H9 (cell line): ENCODE results near the gene BACH1. TPM values are rescaled to one million over a fixed set of nuclear protein-coding genes. Genes with fewer than 3 reads are reported as not detected.

ENCODE experiments used
- DNase-seq: peaks from one replicate; pipeline ENCODE4 v3.0.0-alpha.2; 2017
- H2AFZ ChIP-seq: one replicate; pipeline ENCODE4 v1.6.1; 2013; ENCODE audit warnings: mild to moderate bottlenecking, low read length, control low read depth, moderate library complexity
- H2AK5ac ChIP-seq: 2 replicates; pipeline ENCODE4 v1.6.1; 2013; ENCODE audit warnings: low read length, control low read depth, mixed read lengths; ENCODE audit not compliant: insufficient read length
- H2BK120ac ChIP-seq: one replicate; pipeline ENCODE4 v1.6.1; 2013; ENCODE audit warnings: low read depth, mild to moderate bottlenecking, low read length, control low read depth, inconsistent platforms; ENCODE audit not compliant: poor library complexity, severe bottlenecking
- H2BK12ac ChIP-seq: 2 replicates; pipeline ENCODE4 v1.6.1; 2013; ENCODE audit warnings: low read length, control low read depth, mixed read lengths, low read depth; ENCODE audit not compliant: insufficient read length
- H2BK15ac ChIP-seq: 2 replicates; pipeline ENCODE4 v1.6.1; 2013; ENCODE audit warnings: low read depth, low read length, control low read depth
- H2BK20ac ChIP-seq: one replicate; pipeline ENCODE4 v1.6.1; 2013; ENCODE audit warnings: low read depth, mild to moderate bottlenecking, low read length, control low read depth, inconsistent platforms; ENCODE audit not compliant: poor library complexity, severe bottlenecking
- H2BK5ac ChIP-seq: 2 replicates; pipeline ENCODE4 v1.6.1; 2013; ENCODE audit warnings: low read length, control low read depth, mixed read lengths; ENCODE audit not compliant: insufficient read length
- H3K14ac ChIP-seq: 2 replicates; pipeline ENCODE4 v1.6.1; 2013; ENCODE audit warnings: low read length, control low read depth; ENCODE audit not compliant: insufficient read depth
- H3K18ac ChIP-seq: 2 replicates; pipeline ENCODE4 v1.6.1; 2013; ENCODE audit warnings: low read depth, mild to moderate bottlenecking, mixed read lengths, low read length, control low read depth; ENCODE audit not compliant: insufficient read length
- H3K23ac ChIP-seq: 2 replicates; pipeline ENCODE4 v1.6.1; 2013; ENCODE audit warnings: low read length, control low read depth, mixed read lengths, low read depth; ENCODE audit not compliant: insufficient read length
- H3K23me2 ChIP-seq: 2 replicates; pipeline ENCODE4 v1.6.1; 2013; ENCODE audit warnings: low read depth, mild to moderate bottlenecking, mixed read lengths, low read length, control low read depth; ENCODE audit not compliant: insufficient read length, poor library complexity, severe bottlenecking
- H3K27ac ChIP-seq: 2 replicates; pipeline ENCODE4 v1.5.1; 2013; ENCODE audit warnings: low read length, control low read depth, mixed read lengths, low read depth; ENCODE audit not compliant: insufficient read length
- H3K27me3 ChIP-seq: 2 replicates; pipeline ENCODE4 v1.6.1; 2013; ENCODE audit warnings: low read length, control low read depth, inconsistent platforms; ENCODE audit not compliant: insufficient read depth
- H3K4ac ChIP-seq: 2 replicates; pipeline ENCODE4 v1.6.1; 2013; ENCODE audit warnings: low read depth, mild to moderate bottlenecking, control low read depth, inconsistent platforms, low read length, moderate library complexity
- H3K4me1 ChIP-seq: 2 replicates; pipeline ENCODE4 v1.6.1; 2013; ENCODE audit warnings: low read length, control low read depth, inconsistent platforms; ENCODE audit not compliant: insufficient read depth
- H3K4me2 ChIP-seq: 2 replicates; pipeline ENCODE4 v1.6.1; 2013; ENCODE audit warnings: low read length, control low read depth, mixed read lengths; ENCODE audit not compliant: insufficient read length, insufficient read depth
- H3K56ac ChIP-seq: 2 replicates; pipeline ENCODE4 v1.6.1; 2013; ENCODE audit warnings: low read depth, mild to moderate bottlenecking, mixed read lengths, low read length, control low read depth; ENCODE audit not compliant: insufficient read length
- H3K79me1 ChIP-seq: 2 replicates; pipeline ENCODE4 v1.6.1; 2013; ENCODE audit warnings: low read depth, mild to moderate bottlenecking, moderate library complexity, low read length, control low read depth, inconsistent platforms; ENCODE audit not compliant: insufficient read depth, poor library complexity, severe bottlenecking
- H3K79me2 ChIP-seq: 2 replicates; pipeline ENCODE4 v1.6.1; 2013; ENCODE audit warnings: low read length, control low read depth, inconsistent platforms; ENCODE audit not compliant: insufficient read depth
- H3K9ac ChIP-seq: 2 replicates; pipeline ENCODE4 v1.6.1; 2013; ENCODE audit warnings: low read length, control low read depth, mixed read lengths; ENCODE audit not compliant: insufficient read length; ENCODE audit errors: extremely low read depth
- H3K9me3 ChIP-seq: one replicate; pipeline ENCODE4 v1.6.1; 2013; ENCODE audit warnings: low read depth, low read length, inconsistent platforms; ENCODE audit not compliant: control insufficient read depth
- H3T11ph ChIP-seq: one replicate; pipeline ENCODE4 v1.6.1; 2013; ENCODE audit warnings: mild to moderate bottlenecking, low read length, control low read depth, inconsistent platforms
- H4K20me1 ChIP-seq: one replicate; pipeline ENCODE4 v1.6.1; 2013; ENCODE audit not compliant: control insufficient read depth, insufficient read length, insufficient read depth
- H4K5ac ChIP-seq: 2 replicates; pipeline ENCODE4 v1.6.1; 2013; ENCODE audit warnings: low read depth, mild to moderate bottlenecking, mixed read lengths, low read length, control low read depth; ENCODE audit not compliant: insufficient read length
- H4K8ac ChIP-seq: replicated peaks from 2 replicates; pipeline ENCODE4 v1.6.1; 2013; ENCODE audit warnings: low read length, control low read depth, mixed read lengths, low read depth; ENCODE audit not compliant: insufficient read length
- H4K91ac ChIP-seq: 2 replicates; pipeline ENCODE4 v1.6.1; 2013; ENCODE audit warnings: low read depth, mild to moderate bottlenecking, moderate library complexity, mixed read lengths, low read length, control low read depth; ENCODE audit not compliant: insufficient read length
- H3K27ac Mint-ChIP-seq, 3 experiments: 2 replicates in 2 of 3; 3 replicates in 1 of 3; pipeline ENCODE4 v1.8.0; 2020 to 2021; ENCODE audit warnings: mixed read lengths in 3 of 3, mild to moderate bottlenecking in 1 of 3, moderate library complexity in 1 of 3
- H3K27me3 Mint-ChIP-seq: 2 replicates; pipeline ENCODE4 v1.8.0; 2021; ENCODE audit warnings: low read depth, mild to moderate bottlenecking, moderate library complexity, mixed read lengths
- H3K36me3 Mint-ChIP-seq, 3 experiments: 2 replicates in 2 of 3; 3 replicates in 1 of 3; pipeline ENCODE4 v1.8.0; 2020 to 2021; ENCODE audit warnings: low read depth in 3 of 3, mixed read lengths in 3 of 3; ENCODE audit not compliant: insufficient read depth in 1 of 3
- H3K4me1 Mint-ChIP-seq, 2 experiments: 2 replicates each; pipeline ENCODE4 v1.8.0; 2020; ENCODE audit warnings: mixed read lengths in 2 of 2
- H3K4me3 Mint-ChIP-seq, 2 experiments: 2 replicates in 1 of 2; 3 replicates in 1 of 2; pipeline ENCODE4 v1.8.0; 2020 to 2021; ENCODE audit warnings: mild to moderate bottlenecking in 2 of 2, mixed read lengths in 2 of 2, moderate library complexity in 1 of 2
- H3K9me3 Mint-ChIP-seq, 2 experiments: 2 replicates in 1 of 2; 3 replicates in 1 of 2; pipeline ENCODE4 v1.8.0; 2020; ENCODE audit warnings: mild to moderate bottlenecking in 2 of 2, mixed read lengths in 2 of 2, moderate library complexity in 1 of 2
- WGBS: extraction: QIAGEN DNeasy Blood & Tissue Kit; methylation state at CpG from one replicate; pipeline ENCODE4 v1.1.7; 2013; ENCODE audit warnings: missing lambda C conversion rate, low lambda C conversion rate, mixed read lengths; ENCODE audit not compliant: insufficient read length; ENCODE audit errors: extremely low coverage; 5-methylcytosine and 5-hydroxymethylcytosine counted together
- total RNA-seq: library from RNA; stranded (reverse); gene quantifications from 2 replicates; pipeline ENCODE4 v1.2.1, GENCODE V29; 2021
- TF ChIP-seq, protein P1 (sequence below): fragments of 200-600 bp; sonication (generic); conservative IDR thresholded peaks from 3 replicates; pipeline ENCODE4 v1.8.0; 2021; ENCODE audit warnings: antibody characterized with exemption, mild to moderate bottlenecking

The BACH1 gene
- total RNA-seq, 1 experiment from 2014 or later: 42.4 TPM

DNA sequence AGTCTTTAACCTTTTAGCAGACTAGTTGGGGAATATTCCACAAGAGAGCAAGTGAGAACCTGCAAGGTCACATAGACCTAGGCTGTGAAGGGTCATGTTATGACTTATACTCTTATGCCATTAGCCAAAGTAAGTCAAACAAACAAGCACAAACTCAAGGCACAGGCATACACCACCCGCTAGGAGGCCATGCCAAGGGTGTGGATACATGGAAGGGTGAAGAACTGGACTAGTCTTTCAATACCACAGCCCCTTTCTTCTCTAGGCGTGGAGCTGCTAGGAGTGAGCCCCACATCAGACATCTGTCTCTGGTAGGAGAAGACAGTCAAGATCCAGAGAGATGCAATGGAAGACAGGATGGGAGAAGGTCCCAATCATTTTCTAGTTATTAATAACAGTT lies 68.6 kb downstream of the BACH1 start:
- no peaks in the 10 kb centered on the region for H3K4me1 Mint-ChIP-seq
- no CpG with 5 or more reads among the region's 2 CpGs for WGBS
- Histone ChIP-seq H3K9ac (no peak overlapping the region), H4K20me1 (no peaks in the 10 kb centered on the region), H3K18ac (no peak overlapping the region), H2BK12ac (no peak overlapping the region), H3K4ac (no peak overlapping the region), H4K91ac (no peak overlapping the region), H3K79me1 (no peaks in the 10 kb centered on the region), H3K23me2 (no peaks in the 10 kb centered on the region), H2AFZ (no peak overlapping the region), H2BK5ac (no peak overlapping the region), H4K5ac (no peak overlapping the region), H3K4me1 (no peaks in the 10 kb centered on the region), H2BK20ac (no peak overlapping the region), H3K14ac (no peak overlapping the region), H3K79me2 (no peaks in the 10 kb centered on the region), H3T11ph (no peak overlapping the region), H3K23ac (no peak overlapping the region), H2BK120ac (no peak overlapping the region), H3K56ac (no peak overlapping the region), H3K9me3 (no peaks in the 10 kb centered on the region), H2BK15ac (no peak overlapping the region), H3K27me3 (no peaks in the 10 kb centered on the region), H2AK5ac (no peak overlapping the region), H3K4me2 (no peak overlapping the region), H4K8ac (no peak overlapping the region), H3K27ac (no peak overlapping the region)
- H3K4me3 Mint-ChIP-seq: no peak overlapping the region
- peaks cover 5 to 11% (median 7%) of the 10 kb centered on the region in 3 experiments; a peak in 6 of 7 replicates for H3K36me3 Mint-ChIP-seq
- no peak for DNase-seq
- no peak overlapping the region for H3K27ac Mint-ChIP-seq
- TF ChIP-seq, protein P1, sequence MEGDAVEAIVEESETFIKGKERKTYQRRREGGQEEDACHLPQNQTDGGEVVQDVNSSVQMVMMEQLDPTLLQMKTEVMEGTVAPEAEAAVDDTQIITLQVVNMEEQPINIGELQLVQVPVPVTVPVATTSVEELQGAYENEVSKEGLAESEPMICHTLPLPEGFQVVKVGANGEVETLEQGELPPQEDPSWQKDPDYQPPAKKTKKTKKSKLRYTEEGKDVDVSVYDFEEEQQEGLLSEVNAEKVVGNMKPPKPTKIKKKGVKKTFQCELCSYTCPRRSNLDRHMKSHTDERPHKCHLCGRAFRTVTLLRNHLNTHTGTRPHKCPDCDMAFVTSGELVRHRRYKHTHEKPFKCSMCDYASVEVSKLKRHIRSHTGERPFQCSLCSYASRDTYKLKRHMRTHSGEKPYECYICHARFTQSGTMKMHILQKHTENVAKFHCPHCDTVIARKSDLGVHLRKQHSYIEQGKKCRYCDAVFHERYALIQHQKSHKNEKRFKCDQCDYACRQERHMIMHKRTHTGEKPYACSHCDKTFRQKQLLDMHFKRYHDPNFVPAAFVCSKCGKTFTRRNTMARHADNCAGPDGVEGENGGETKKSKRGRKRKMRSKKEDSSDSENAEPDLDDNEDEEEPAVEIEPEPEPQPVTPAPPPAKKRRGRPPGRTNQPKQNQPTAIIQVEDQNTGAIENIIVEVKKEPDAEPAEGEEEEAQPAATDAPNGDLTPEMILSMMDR: no peak
- no peaks in the 10 kb centered on the region for H3K9me3 Mint-ChIP-seq
- H3K27me3 Mint-ChIP-seq: no peaks in the 10 kb centered on the region
